Activated gamma-delta T cell treated with anti-CD3 and anti-CD28 coated beads, Interleukin-2, amount 50 U/mL, for 16 hours (primary cell): Measurements from ENCODE around the gene CAD.
"Not testable (repeated sequence)": the region's sequence is repeated elsewhere in the genome, so short reads cannot be mapped to it uniquely, and the experiment has no call there.

Experiments used
- DNase-seq: peaks from one replicate; pipeline ENCODE4 v3.0.0-alpha.2; 2020; ENCODE audit warnings: low read depth

Gene CAD

GRCh38 chr2:27256855-27257454 is 39.8 kb downstream of the CAD start:
- no peak for DNase-seq

GRCh38 chr2:27258051-27258450 is 40.9 kb downstream of the CAD start:
- no peak for DNase-seq

GRCh38 chr2:27261241-27261925 is 44.2 kb downstream of the CAD start:
- no peak for DNase-seq

- DNase-seq = no peak
Measured at GRCh38 chr2:27261926-27262298, 44.7 kb downstream of the CAD start.

- peak; percentile 24 for DNase-seq
Measured at GRCh38 chr2:27262379-27263286, 45.5 kb downstream of the CAD start, which contains the start of gene SLC30A3. SLC30A3 (minus strand) TSS chr2:27263047; CDS start chr2:27262906, 141 bp downstream.

GRCh38 chr2:27263287-27264252 is 46.4 kb downstream of the CAD start:
- DNase-seq = no peak

GRCh38 chr2:27264253-27264752 is 47.1 kb downstream of the CAD start:
- no peak for DNase-seq

GRCh38 chr2:27264753-27265535 is 47.8 kb downstream of the CAD start:
- peak; percentile 37 for DNase-seq

- DNase-seq = no peak
Measured at GRCh38 chr2:27265536-27265870, 48.3 kb downstream of the CAD start.

- DNase-seq = not testable (repeated sequence)
Measured at GRCh38 chr2:27268296-27268695, 51.1 kb downstream of the CAD start.

- no peak for DNase-seq
Measured at GRCh38 chr2:27270131-27270530, 53.0 kb downstream of the CAD start.

- no peak for DNase-seq
Measured at GRCh38 chr2:27270670-27271069, 53.5 kb downstream of the CAD start.

- no peak for DNase-seq
Measured at GRCh38 chr2:27271631-27272340, 54.6 kb downstream of the CAD start.

- not testable (repeated sequence) for DNase-seq
Measured at GRCh38 chr2:27272537-27273522, 55.7 kb downstream of the CAD start.

GRCh38 chr2:27275211-27276150 is 58.3 kb downstream of the CAD start, which contains the start of gene DNAJC5G:
DNAJC5G (plus strand) TSS chr2:27275433; CDS start chr2:27276729, 1,296 bp downstream.
- no peak for DNase-seq

- DNase-seq = no peak
Measured at GRCh38 chr2:27278010-27278409, 60.8 kb downstream of the CAD start.

- DNase-seq = no peak
Measured at GRCh38 chr2:27280826-27281225, 63.7 kb downstream of the CAD start.

GRCh38 chr2:27281442-27281841 is 64.3 kb downstream of the CAD start:
- DNase-seq = no peak
